Neural progenitor cell (in vitro differentiated cells): ENCODE measurements around the gene EAF1. TPM values are rescaled to one million over a fixed set of nuclear protein-coding genes. Genes with fewer than 3 reads are reported as not detected.

Experiments used
- DNase-seq: peaks from one replicate; pipeline ENCODE4 v3.0.0-alpha.2; 2016; ENCODE audit warnings: low spot score
- H2AFZ ChIP-seq: fragments of 200-600 bp; sonication (generic); replicated peaks from 2 replicates; pipeline ENCODE4 v1.6.1; 2016; ENCODE audit warnings: antibody characterized with exemption
- H3F3A ChIP-seq: fragments of 200-600 bp; sonication (generic); 2 replicates; pipeline ENCODE4 v1.6.1; 2016; ENCODE audit warnings: antibody characterized with exemption, low read depth
- H3K27ac ChIP-seq: fragments of 200-600 bp; sonication (generic); 2 replicates; pipeline ENCODE4 v1.5.1; 2016; ENCODE audit warnings: mild to moderate bottlenecking
- H3K27me3 ChIP-seq: fragments of 200-600 bp; sonication (generic); 2 replicates; pipeline ENCODE4 v1.6.1; 2016; ENCODE audit warnings: mild to moderate bottlenecking, moderate library complexity
- H3K36me3 ChIP-seq: fragments of 200-600 bp; sonication (generic); 2 replicates; pipeline ENCODE4 v1.5.1; 2016
- H3K4me1 ChIP-seq: fragments of 200-600 bp; sonication (generic); 2 replicates; pipeline ENCODE4 v1.6.1; 2016; ENCODE audit warnings: mixed run types
- H3K4me2 ChIP-seq: fragments of 200-600 bp; sonication (generic); 2 replicates; pipeline ENCODE4 v1.6.1; 2016
- H3K4me3 ChIP-seq: fragments of 200-600 bp; sonication (generic); 2 replicates; pipeline ENCODE4 v1.5.1; 2016
- H3K79me2 ChIP-seq: fragments of 200-600 bp; sonication (generic); 2 replicates; pipeline ENCODE4 v1.6.1; 2016; ENCODE audit warnings: low read depth
- H3K9ac ChIP-seq: fragments of 200-600 bp; sonication (generic); 2 replicates; pipeline ENCODE4 v1.6.1; 2016
- H3K9me3 ChIP-seq: fragments of 200-600 bp; sonication (generic); 2 replicates; pipeline ENCODE4 v1.5.1; 2016; ENCODE audit warnings: low read depth
- H4K20me1 ChIP-seq: fragments of 200-600 bp; sonication (generic); 2 replicates; pipeline ENCODE4 v1.6.1; 2016; ENCODE audit warnings: low read depth
- H3K27ac Mint-ChIP-seq: 3 replicates; pipeline ENCODE4 v1.8.0; 2021; ENCODE audit warnings: mixed read lengths
- H3K27me3 Mint-ChIP-seq: 2 replicates; pipeline ENCODE4 v1.8.0; 2022; ENCODE audit warnings: low read depth, mild to moderate bottlenecking, inconsistent platforms, moderate library complexity, mixed read lengths; ENCODE audit not compliant: insufficient read depth
- H3K36me3 Mint-ChIP-seq: 3 replicates; pipeline ENCODE4 v1.8.0; 2021; ENCODE audit warnings: mixed read lengths
- H3K4me1 Mint-ChIP-seq: 3 replicates; pipeline ENCODE4 v1.8.0; 2021; ENCODE audit warnings: mixed read lengths
- H3K4me3 Mint-ChIP-seq: 3 replicates; pipeline ENCODE4 v1.8.0; 2021; ENCODE audit warnings: mild to moderate bottlenecking, moderate library complexity, mixed read lengths
- H3K9me3 Mint-ChIP-seq: 3 replicates; pipeline ENCODE4 v1.8.0; 2020; ENCODE audit warnings: mixed read lengths
- CTCF ChIP-seq: fragments of 200-600 bp; sonication (generic); IDR thresholded peaks from 2 replicates; pipeline ENCODE4 v1.5.1; 2017; ENCODE audit warnings: antibody characterized with exemption, mild to moderate bottlenecking
- EZH2 ChIP-seq: fragments of 200-600 bp; sonication (generic); IDR thresholded peaks from 2 replicates; pipeline ENCODE4 v1.6.1; 2017; ENCODE audit warnings: antibody characterized with exemption, mild to moderate bottlenecking, moderate library complexity
- EZH2phosphoT487 ChIP-seq: fragments of 200-600 bp; sonication (generic); IDR thresholded peaks from 2 replicates; pipeline ENCODE4 v1.6.1; 2017; ENCODE audit warnings: antibody characterized with exemption
- total RNA-seq: library from RNA; depleted of rRNA; stranded (reverse); fragments of >200 nt; gene quantifications from 2 replicates; pipeline ENCODE4 v1.2.3, GENCODE V29; 2015; ENCODE audit warnings: low replicate concordance

EAF1 gene
- total RNA-seq, 1 donor from 2014 or later, result 34.2 TPM

- peaks cover 3% of the 10 kb centered on the region for H3K27me3 Mint-ChIP-seq
- H3K36me3 Mint-ChIP-seq, result peaks cover 4% of the 10 kb centered on the region
- Histone ChIP-seq H3K79me2 (no peaks in the 10 kb centered on the region), H3K27me3 (no peaks in the 10 kb centered on the region), H4K20me1 (no peaks in the 10 kb centered on the region), H3K27ac (no peak overlapping the region), H3K4me2 (no peak overlapping the region), H3K4me1 (no peaks in the 10 kb centered on the region), H3K9ac (no peak overlapping the region), H2AFZ (no peak overlapping the region), H3K9me3 (no peaks in the 10 kb centered on the region), H3F3A (no peaks in the 10 kb centered on the region), H3K36me3 (no peaks in the 10 kb centered on the region), H3K4me3 (no peak overlapping the region)
- H3K27ac Mint-ChIP-seq, result no peak overlapping the region
- TF ChIP-seq EZH2phosphoT487, result no peak
- TF ChIP-seq EZH2, result no peak
- no peak for TF ChIP-seq CTCF
- no peak for DNase-seq
- H3K4me3 Mint-ChIP-seq, result no peak overlapping the region
- H3K9me3 Mint-ChIP-seq, result no peaks in the 10 kb centered on the region
- peaks cover 4% of the 10 kb centered on the region for H3K4me1 Mint-ChIP-seq
Observed at GRCh38 chr3:15452961-15453360, 25.6 kb downstream of the EAF1 start.

GRCh38 chr3:15453501-15453900, 26.1 kb downstream of the EAF1 start:
- H3K79me2 ChIP-seq, result no peaks in the 10 kb centered on the region
- no peak for TF ChIP-seq CTCF
- TF ChIP-seq EZH2phosphoT487, result no peak
- no peak for TF ChIP-seq EZH2
- no peaks in the 10 kb centered on the region for H3K36me3 ChIP-seq
- H4K20me1 ChIP-seq, result no peaks in the 10 kb centered on the region
- Mint-ChIP-seq H3K27me3 (peaks cover 3% of the 10 kb centered on the region), H3K9me3 (no peaks in the 10 kb centered on the region), H3K27ac (no peak overlapping the region), H3K4me1 (peaks cover 4% of the 10 kb centered on the region), H3K4me3 (no peak overlapping the region), H3K36me3 (peaks cover 4% of the 10 kb centered on the region)
- H3K27me3 ChIP-seq, result no peaks in the 10 kb centered on the region
- H3K4me1 ChIP-seq, result no peaks in the 10 kb centered on the region
- DNase-seq, result no peak
- no peak overlapping the region for H3K9ac ChIP-seq
- no peak overlapping the region for H3K4me3 ChIP-seq
- no peaks in the 10 kb centered on the region for H3F3A ChIP-seq
- H2AFZ ChIP-seq, result no peak overlapping the region
- H3K9me3 ChIP-seq, result no peaks in the 10 kb centered on the region
- H3K27ac ChIP-seq, result no peak overlapping the region
- no peak overlapping the region for H3K4me2 ChIP-seq

- no peak for DNase-seq
- Histone ChIP-seq H4K20me1 (no peaks in the 10 kb centered on the region), H3F3A (no peaks in the 10 kb centered on the region), H3K36me3 (no peaks in the 10 kb centered on the region), H3K27me3 (no peaks in the 10 kb centered on the region), H3K4me3 (no peak overlapping the region), H3K9ac (no peak overlapping the region), H2AFZ (no peak overlapping the region), H3K27ac (no peak overlapping the region), H3K79me2 (no peaks in the 10 kb centered on the region), H3K4me1 (no peaks in the 10 kb centered on the region), H3K4me2 (no peak overlapping the region), H3K9me3 (no peaks in the 10 kb centered on the region)
- Mint-ChIP-seq H3K27me3 (peaks cover 3% of the 10 kb centered on the region), H3K27ac (no peak overlapping the region), H3K36me3 (peaks cover 4% of the 10 kb centered on the region), H3K4me3 (no peak overlapping the region), H3K9me3 (no peaks in the 10 kb centered on the region), H3K4me1 (peaks cover 4% of the 10 kb centered on the region)
- no peak for TF ChIP-seq EZH2phosphoT487
- TF ChIP-seq EZH2, result no peak
- TF ChIP-seq CTCF, result no peak
Observed at GRCh38 chr3:15453991-15454625, 26.7 kb downstream of the EAF1 start.
